Trophoblast cell (in vitro differentiated cells and primary cell): ENCODE data around the gene TRAPPC5.

Experiments used
- DNase-seq, 2 donors: peaks; one replicate each; pipeline ENCODE4 v3.0.0-alpha.2; 2016
- H2AFZ ChIP-seq: 2 replicates; pipeline ENCODE4 v1.6.1; 2013; ENCODE audit warnings: low read length, moderate library complexity, mild to moderate bottlenecking; ENCODE audit not compliant: insufficient read depth, poor library complexity
- H2AK5ac ChIP-seq: 2 replicates; pipeline ENCODE4 v1.6.1; 2013; ENCODE audit warnings: mild to moderate bottlenecking, low read length
- H2BK120ac ChIP-seq: 2 replicates; pipeline ENCODE4 v1.6.1; 2013; ENCODE audit warnings: low read length, mild to moderate bottlenecking, moderate library complexity; ENCODE audit not compliant: insufficient read depth, poor library complexity
- H2BK12ac ChIP-seq: 2 replicates; pipeline ENCODE4 v1.6.1; 2013; ENCODE audit warnings: mild to moderate bottlenecking, low read length, moderate library complexity
- H2BK5ac ChIP-seq: 2 replicates; pipeline ENCODE4 v1.6.1; 2013; ENCODE audit warnings: low read length, low read depth, moderate library complexity, mild to moderate bottlenecking; ENCODE audit not compliant: poor library complexity
- H3K14ac ChIP-seq: 2 replicates; pipeline ENCODE4 v1.6.1; 2013; ENCODE audit warnings: mild to moderate bottlenecking, low read length
- H3K18ac ChIP-seq: 2 replicates; pipeline ENCODE4 v1.6.1; 2013; ENCODE audit warnings: mild to moderate bottlenecking, low read length
- H3K23ac ChIP-seq: 2 replicates; pipeline ENCODE4 v1.6.1; 2013; ENCODE audit warnings: low read length
- H3K27ac ChIP-seq: 2 replicates; pipeline ENCODE4 v1.5.1; 2013; ENCODE audit warnings: low read depth, mild to moderate bottlenecking, inconsistent platforms, low read length, moderate library complexity
- H3K27me3 ChIP-seq: 2 replicates; pipeline ENCODE4 v1.6.1; 2013; ENCODE audit warnings: inconsistent platforms, mild to moderate bottlenecking, low read length, moderate library complexity; ENCODE audit not compliant: insufficient read depth
- H3K36me3 ChIP-seq, 2 experiments: 1 replicate in 1 of 2; 2 replicates in 1 of 2; pipeline ENCODE4 v1.6.1; 2013; ENCODE audit warnings: low read length in 2 of 2, mild to moderate bottlenecking in 2 of 2, moderate library complexity in 1 of 2; ENCODE audit not compliant: insufficient read depth in 2 of 2, control insufficient read depth in 1 of 2
- H3K4ac ChIP-seq: 2 replicates; pipeline ENCODE4 v1.6.1; 2013; ENCODE audit warnings: low read depth, mild to moderate bottlenecking, low read length, moderate library complexity
- H3K4me1 ChIP-seq, 2 experiments: 1 replicate in 1 of 2; 2 replicates in 1 of 2; pipeline ENCODE4 v1.6.1; 2013; ENCODE audit warnings: low read length in 2 of 2, mild to moderate bottlenecking in 2 of 2, moderate library complexity in 1 of 2; ENCODE audit not compliant: insufficient read depth in 2 of 2, control insufficient read depth in 1 of 2
- H3K4me2 ChIP-seq: 2 replicates; pipeline ENCODE4 v1.6.1; 2013; ENCODE audit warnings: inconsistent platforms, mild to moderate bottlenecking, low read length, moderate library complexity
- H3K4me3 ChIP-seq: 2 replicates; pipeline ENCODE4 v1.5.1; 2013; ENCODE audit warnings: mild to moderate bottlenecking, low read depth, low read length, inconsistent platforms
- H3K79me1 ChIP-seq: one replicate; pipeline ENCODE4 v1.6.1; 2013; ENCODE audit warnings: low read length
- H3K79me2 ChIP-seq: 2 replicates; pipeline ENCODE4 v1.6.1; 2013; ENCODE audit warnings: low read length, mild to moderate bottlenecking; ENCODE audit not compliant: control insufficient read depth, insufficient read depth, poor library complexity
- H3K9ac ChIP-seq: 2 replicates; pipeline ENCODE4 v1.6.1; 2013; ENCODE audit warnings: mild to moderate bottlenecking, low read length
- H3K9me3 ChIP-seq: 2 replicates; pipeline ENCODE4 v1.6.1; 2013; ENCODE audit warnings: low read depth, mild to moderate bottlenecking, control low read depth, inconsistent platforms, low read length; ENCODE audit not compliant: insufficient read depth
- H4K12ac ChIP-seq: 2 replicates; pipeline ENCODE4 v1.6.1; 2013; ENCODE audit warnings: low read depth, mild to moderate bottlenecking, low read length, moderate library complexity
- H4K8ac ChIP-seq: 2 replicates; pipeline ENCODE4 v1.6.1; 2013; ENCODE audit warnings: low read depth, mild to moderate bottlenecking, low read length, moderate library complexity
- H4K91ac ChIP-seq: one replicate; pipeline ENCODE4 v1.6.1; 2013; ENCODE audit warnings: low read depth, mild to moderate bottlenecking, low read length, moderate library complexity
- WGBS: extraction: QIAGEN DNeasy Blood & Tissue Kit; methylation state at CpG from one replicate; pipeline ENCODE4 v1.1.7; 2013; ENCODE audit warnings: missing lambda C conversion rate; ENCODE audit not compliant: insufficient read length, insufficient coverage; ENCODE audit errors: extremely low coverage; 5-methylcytosine and 5-hydroxymethylcytosine counted together

Gene TRAPPC5

GRCh38 chr19:7705387-7706187, 25.0 kb downstream of the TRAPPC5 start:
- Histone ChIP-seq H4K91ac (no peak overlapping the region), H2BK12ac (no peak overlapping the region), H3K9me3 (no peaks in the 10 kb centered on the region), H3K4ac (no peak overlapping the region), H3K4me2 (no peak overlapping the region), H3K79me2 (no peaks in the 10 kb centered on the region), H3K14ac (no peak overlapping the region), H3K79me1 (no peaks in the 10 kb centered on the region), H4K12ac (no peak overlapping the region), H3K4me3 (no peak overlapping the region), H3K4me1 (no peaks in the 10 kb centered on the region), H2BK5ac (no peak overlapping the region), H3K18ac (no peak overlapping the region), H2AK5ac (no peak overlapping the region), H3K27ac (no peak overlapping the region), H3K9ac (no peak overlapping the region), H4K8ac (no peak overlapping the region), H3K23ac (no peak overlapping the region), H3K36me3 (no peaks in the 10 kb centered on the region), H3K27me3 (no peaks in the 10 kb centered on the region), H2AFZ (no peak overlapping the region), H2BK120ac (no peak overlapping the region)
- WGBS: no CpG with 5 or more reads among the region's 24 CpGs
- peak; percentile 13 to 16 for DNase-seq

- WGBS: no CpG with 5 or more reads among the region's 14 CpGs
- no peak overlapping the region for H4K91ac ChIP-seq
- no peak overlapping the region for H3K4ac ChIP-seq
These were observed 25.7 kb downstream of the TRAPPC5 start for GRCh38 chr19:7706188-7706954.

DNA sequence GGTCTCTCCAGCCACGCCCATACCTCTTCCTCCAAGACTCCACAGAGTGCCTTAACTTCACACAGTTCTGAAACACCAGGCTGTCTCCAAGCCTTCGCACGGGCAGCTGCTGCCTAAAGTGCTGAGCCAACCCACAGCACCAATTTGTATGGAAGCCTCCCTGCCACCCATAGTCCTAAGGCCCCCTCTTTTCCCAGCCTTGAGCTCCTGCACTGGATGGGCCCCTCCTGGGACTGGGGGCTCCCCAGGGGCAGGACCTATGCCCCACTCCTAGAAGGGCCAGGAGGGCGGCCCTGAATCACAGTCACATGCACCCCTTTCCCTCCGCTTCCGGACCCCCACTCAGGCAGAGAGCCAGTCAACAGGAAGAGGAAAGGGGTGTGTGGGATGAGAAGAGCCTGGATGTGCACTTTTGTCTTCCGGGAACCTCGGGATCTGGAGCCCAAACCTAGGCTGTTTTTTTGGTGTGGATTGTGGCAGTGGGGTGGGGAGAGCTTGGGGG, 26.4 kb downstream of the TRAPPC5 start:
- Histone ChIP-seq H4K8ac (no peak overlapping the region), H4K12ac (no peak overlapping the region), H3K79me1 (no peaks in the 10 kb centered on the region), H2AK5ac (no peak overlapping the region), H3K23ac (no peak overlapping the region), H2BK120ac (no peak overlapping the region), H3K4ac (no peak overlapping the region), H2AFZ (no peak overlapping the region), H3K14ac (no peak overlapping the region), H2BK5ac (no peak overlapping the region), H3K36me3 (no peaks in the 10 kb centered on the region), H2BK12ac (no peak overlapping the region), H3K27me3 (no peaks in the 10 kb centered on the region), H3K18ac (no peak overlapping the region), H3K9ac (no peak overlapping the region), H3K27ac (no peak overlapping the region), H3K4me1 (no peaks in the 10 kb centered on the region), H3K9me3 (no peaks in the 10 kb centered on the region), H3K4me3 (no peak overlapping the region), H4K91ac (no peak overlapping the region), H3K79me2 (no peaks in the 10 kb centered on the region), H3K4me2 (no peak overlapping the region)
- no peak for DNase-seq
- no CpG with 5 or more reads among the region's 8 CpGs for WGBS

More at GRCh38 chr19:7706188-7706954, 25.7 kb downstream of the TRAPPC5 start:
- Histone ChIP-seq H3K27me3 (no peaks in the 10 kb centered on the region), H3K4me1 (no peaks in the 10 kb centered on the region), H4K12ac (no peak overlapping the region), H2BK120ac (no peak overlapping the region), H3K79me2 (no peaks in the 10 kb centered on the region), H2BK5ac (no peak overlapping the region), H3K27ac (no peak overlapping the region), H4K8ac (no peak overlapping the region), H3K4me2 (no peak overlapping the region), H2BK12ac (no peak overlapping the region), H3K36me3 (no peaks in the 10 kb centered on the region), H3K9me3 (no peaks in the 10 kb centered on the region), H3K9ac (no peak overlapping the region), H3K79me1 (no peaks in the 10 kb centered on the region), H2AFZ (no peak overlapping the region), H3K4me3 (no peak overlapping the region), H3K18ac (no peak overlapping the region), H3K14ac (no peak overlapping the region), H2AK5ac (no peak overlapping the region), H3K23ac (no peak overlapping the region)
- DNase-seq: no peak

- Histone ChIP-seq H3K23ac (no peak overlapping the region), H2BK5ac (no peak overlapping the region), H2BK120ac (no peak overlapping the region), H3K4me1 (no peaks in the 10 kb centered on the region), H3K4me3 (no peak overlapping the region), H3K27ac (no peak overlapping the region), H2AK5ac (no peak overlapping the region), H2BK12ac (no peak overlapping the region), H3K79me1 (no peaks in the 10 kb centered on the region), H3K14ac (no peak overlapping the region), H2AFZ (no peak overlapping the region), H3K9ac (no peak overlapping the region), H3K36me3 (no peaks in the 10 kb centered on the region), H4K12ac (no peak overlapping the region), H3K27me3 (no peaks in the 10 kb centered on the region), H3K9me3 (no peaks in the 10 kb centered on the region), H3K4ac (no peak overlapping the region), H3K18ac (no peak overlapping the region), H4K8ac (no peak overlapping the region), H3K4me2 (no peak overlapping the region), H4K91ac (no peak overlapping the region), H3K79me2 (no peaks in the 10 kb centered on the region)
- WGBS: no CpG with 5 or more reads among the region's 10 CpGs
- no peak for DNase-seq
These were observed 29.4 kb downstream of the TRAPPC5 start for GRCh38 chr19:7709932-7710460.
